Esophagus squamous epithelium (tissue), 5 donors: Measurements from ENCODE around the gene NR6A1. TPM values are rescaled to one million over a fixed set of nuclear protein-coding genes. Genes with fewer than 3 reads are reported as not detected.

Source experiments
- DNase-seq: peaks from one replicate; lab custom pipeline; 2025; lab: John Stamatoyannopoulos, UW
- H3K27ac ChIP-seq, 4 donors: fragments of 200-600 bp; sonication (generic); one replicate each; pipeline ENCODE4 v1.5.1; 2016 to 2019; ENCODE audit warnings: mild to moderate bottlenecking in 1 of 4
- H3K27me3 ChIP-seq, 4 donors: fragments of 200-600 bp; sonication (generic); 1 replicate in 3 of 4; 2 replicates in 1 of 4; pipeline versions ENCODE4 v1.5.1 to v1.6.0; 2017 to 2021; ENCODE audit warnings: antibody characterized with exemption in 1 of 4
- H3K36me3 ChIP-seq, 3 donors: fragments of 200-600 bp; sonication (generic); one replicate each; pipeline ENCODE4 v1.5.1; 2016 to 2019
- H3K4me1 ChIP-seq, 3 donors: fragments of 200-600 bp; sonication (generic); one replicate each; pipeline ENCODE4 v1.5.1; 2017 to 2019
- H3K4me3 ChIP-seq, 4 donors: fragments of 200-600 bp; sonication (generic); 1 replicate in 3 of 4; 2 replicates in 1 of 4; pipeline ENCODE4 v1.5.1; 2016 to 2019; ENCODE audit warnings: mild to moderate bottlenecking in 2 of 4, moderate library complexity in 1 of 4
- H3K9me3 ChIP-seq, 3 donors: fragments of 200-600 bp; sonication (generic); one replicate each; pipeline ENCODE4 v1.5.1; 2016 to 2019
- POLR2A ChIP-seq, 4 donors: fragments of 450-650 bp; IDR thresholded peaks; one replicate each; pipeline ENCODE4 v1.6.1; 2017; ENCODE audit warnings: antibody characterized with exemption in 4 of 4, mild to moderate bottlenecking in 4 of 4, moderate library complexity in 3 of 4
- WGBS, 2 donors: methylation state at CpG; one replicate each; pipeline ENCODE4 v1.1.5; 2018; 5-methylcytosine and 5-hydroxymethylcytosine counted together
- intact Hi-C: fragments of 100-400 bp; cut with DNase I; formaldehyde crosslinking; loops from one replicate; pipeline ENCODE4 v1.15.0; 2022
- total RNA-seq, 4 donors: library from RNA; depleted of rRNA; stranded (reverse); fragments of >200 nt; gene quantifications; one replicate each; pipeline ENCODE4 v1.1.0, GENCODE V29; 2016
- TF ChIP-seq, protein P1 (sequence below), 6 experiments: fragments of 450-650 bp in 4 of 6; fragments of 200-600 bp in 2 of 6; sonication (generic) in 2 of 6; IDR thresholded peaks; one replicate each; pipeline ENCODE4 v1.5.1; 2016 to 2019; ENCODE audit warnings: antibody characterized with exemption in 6 of 6, mild to moderate bottlenecking in 4 of 6, moderate library complexity in 4 of 6
- donor health status: DM: yes; HTN: yes; CAD: no.

Gene NR6A1
- total RNA-seq, 4 donors from 2014 or later = 1.9 to 4.0 (median 2.7) TPM

GRCh38 chr9:124813501-124814163, 42.5 kb upstream of the NR6A1 start:
- TF ChIP-seq, protein P1, sequence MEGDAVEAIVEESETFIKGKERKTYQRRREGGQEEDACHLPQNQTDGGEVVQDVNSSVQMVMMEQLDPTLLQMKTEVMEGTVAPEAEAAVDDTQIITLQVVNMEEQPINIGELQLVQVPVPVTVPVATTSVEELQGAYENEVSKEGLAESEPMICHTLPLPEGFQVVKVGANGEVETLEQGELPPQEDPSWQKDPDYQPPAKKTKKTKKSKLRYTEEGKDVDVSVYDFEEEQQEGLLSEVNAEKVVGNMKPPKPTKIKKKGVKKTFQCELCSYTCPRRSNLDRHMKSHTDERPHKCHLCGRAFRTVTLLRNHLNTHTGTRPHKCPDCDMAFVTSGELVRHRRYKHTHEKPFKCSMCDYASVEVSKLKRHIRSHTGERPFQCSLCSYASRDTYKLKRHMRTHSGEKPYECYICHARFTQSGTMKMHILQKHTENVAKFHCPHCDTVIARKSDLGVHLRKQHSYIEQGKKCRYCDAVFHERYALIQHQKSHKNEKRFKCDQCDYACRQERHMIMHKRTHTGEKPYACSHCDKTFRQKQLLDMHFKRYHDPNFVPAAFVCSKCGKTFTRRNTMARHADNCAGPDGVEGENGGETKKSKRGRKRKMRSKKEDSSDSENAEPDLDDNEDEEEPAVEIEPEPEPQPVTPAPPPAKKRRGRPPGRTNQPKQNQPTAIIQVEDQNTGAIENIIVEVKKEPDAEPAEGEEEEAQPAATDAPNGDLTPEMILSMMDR (IDR thresholded peaks at IDR 0.05) = no peak
- TF ChIP-seq POLR2A (IDR thresholded peaks at IDR 0.05) = no peak
- Histone ChIP-seq H3K27ac (peak overlapping the region; percentile 15 to 75 (median 68)), H3K9me3 (no peaks in the 10 kb centered on the region), H3K4me1 (peaks cover 13 to 69% (median 39%) of the 10 kb centered on the region in 3 donors), H3K4me3 (no peak overlapping the region), H3K36me3 (peaks cover 0 to 12% (median 0%) of the 10 kb centered on the region in 3 donors), H3K27me3 (no peaks in the 10 kb centered on the region)
- intact Hi-C loops = no loop called here
- 29 to 33% methylated on average over 1 to 9 of the region's 11 CpGs for WGBS, 2 donors
- DNase-seq = no peak

DNA sequence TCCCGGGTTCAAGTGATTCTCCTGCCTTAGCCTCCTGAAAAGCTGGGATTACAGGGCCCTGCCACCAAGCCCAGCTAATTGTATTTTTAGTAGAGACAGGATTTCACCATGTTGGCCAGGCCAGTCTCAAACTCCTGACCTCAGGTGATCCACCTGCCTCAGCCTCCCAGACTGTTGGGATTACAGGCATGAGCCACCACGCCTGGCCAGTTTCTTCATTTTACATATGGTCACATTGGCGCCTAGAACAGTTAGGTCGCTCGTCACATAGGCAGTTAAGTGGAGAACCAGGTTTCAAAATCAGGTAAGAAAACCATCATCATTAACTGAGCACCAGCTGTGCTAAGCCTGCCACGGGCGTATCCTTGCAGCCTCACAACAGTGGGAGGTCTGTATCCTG, 41.9 kb upstream of the NR6A1 start:
- intact Hi-C loops = no loop called here
- H3K9me3 ChIP-seq = no peaks in the 10 kb centered on the region
- no peak overlapping the region for H3K4me3 ChIP-seq
- H3K4me1 ChIP-seq = peaks cover 9 to 64% (median 33%) of the 10 kb centered on the region in 3 donors
- no peak for DNase-seq
- H3K27me3 ChIP-seq = no peaks in the 10 kb centered on the region
- peak overlapping the region; percentile 15 to 75 (median 68) for H3K27ac ChIP-seq
- TF ChIP-seq POLR2A (IDR thresholded peaks at IDR 0.05) = no peak
- TF ChIP-seq, protein P1 (IDR thresholded peaks at IDR 0.05) = no peak
- 81 to 88% methylated on average over 1 to 2 of the region's 7 CpGs for WGBS, 2 donors
- peaks cover 0 to 12% (median 0%) of the 10 kb centered on the region in 3 donors for H3K36me3 ChIP-seq

DNA sequence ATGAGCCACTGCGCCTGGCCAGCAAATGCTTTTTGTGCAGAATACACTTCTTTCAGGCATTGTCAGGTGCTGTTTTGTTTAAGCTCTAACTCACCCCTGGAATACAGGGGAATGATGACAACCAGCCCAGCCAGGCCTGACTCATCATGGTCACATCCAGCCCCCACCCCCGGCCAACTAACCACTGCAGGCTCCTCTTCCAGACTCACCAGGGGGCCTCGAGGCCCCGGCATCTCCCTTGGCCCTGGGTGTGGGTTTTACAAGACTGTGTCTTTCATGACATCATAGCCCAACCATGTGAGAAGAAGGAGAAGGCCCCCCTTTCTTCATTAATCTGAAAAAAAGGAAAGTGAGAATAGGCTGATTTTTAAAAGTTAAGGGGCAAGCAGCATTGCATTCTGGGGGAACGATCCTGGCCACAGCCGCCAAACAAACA, 41.3 kb upstream of the NR6A1 start:
- no peak for TF ChIP-seq POLR2A (IDR thresholded peaks at IDR 0.05)
- TF ChIP-seq, protein P1 (IDR thresholded peaks at IDR 0.05) = no peak
- peaks cover 0 to 12% (median 0%) of the 10 kb centered on the region in 3 donors for H3K36me3 ChIP-seq
- no peaks in the 10 kb centered on the region for H3K27me3 ChIP-seq
- intact Hi-C loops = no loop called here
- DNase-seq = no peak
- peaks cover 9 to 58% (median 27%) of the 10 kb centered on the region in 3 donors for H3K4me1 ChIP-seq
- WGBS, 2 donors = 58 to 89% methylated on average over 3 to 5 of the region's 6 CpGs
- peak overlapping the region; percentile 62 to 76 (median 74) for H3K27ac ChIP-seq
- H3K4me3 ChIP-seq = no peak overlapping the region
- no peaks in the 10 kb centered on the region for H3K9me3 ChIP-seq

- intact Hi-C loops = no loop called here
- peaks cover 9 to 53% (median 27%) of the 10 kb centered on the region in 3 donors for H3K4me1 ChIP-seq
- no peaks in the 10 kb centered on the region for H3K27me3 ChIP-seq
- TF ChIP-seq, protein P1 (IDR thresholded peaks at IDR 0.05) = no peak
- TF ChIP-seq POLR2A (IDR thresholded peaks at IDR 0.05) = no peak
- H3K36me3 ChIP-seq = peaks cover 0 to 12% (median 0%) of the 10 kb centered on the region in 3 donors
- 45 to 52% methylated on average over 6 to 11 of the region's 12 CpGs for WGBS, 2 donors
- no peak overlapping the region for H3K4me3 ChIP-seq
- H3K9me3 ChIP-seq = no peaks in the 10 kb centered on the region
- H3K27ac ChIP-seq = peak overlapping the region; percentile 68 to 76 (median 74)
- DNase-seq = no peak
These were observed 39.7 kb upstream of the NR6A1 start for GRCh38 chr9:124810663-124811355.
